Mesothelial cell of epicardium (in vitro differentiated cells): Measurements from ENCODE around the gene STPG4. TPM values are rescaled to one million over a fixed set of nuclear protein-coding genes. Genes with fewer than 3 reads are reported as not detected.

Source experiments
- DNase-seq, 2 experiments: peaks; one replicate each; pipeline ENCODE4 v3.0.0; 2021; ENCODE audit warnings: low spot score in 2 of 2; ENCODE audit not compliant: unreplicated experiment in 2 of 2
- H3K27ac Mint-ChIP-seq: 2 replicates; pipeline ENCODE4 v1.8.0; 2021; ENCODE audit warnings: mixed read lengths
- H3K27me3 Mint-ChIP-seq: 2 replicates; pipeline ENCODE4 v1.8.0; 2021; ENCODE audit warnings: low read depth, mixed read lengths
- H3K36me3 Mint-ChIP-seq: 2 replicates; pipeline ENCODE4 v1.8.0; 2021; ENCODE audit warnings: mixed read lengths
- H3K4me1 Mint-ChIP-seq: 2 replicates; pipeline ENCODE4 v1.8.0; 2021; ENCODE audit warnings: mixed read lengths
- H3K4me3 Mint-ChIP-seq: 2 replicates; pipeline ENCODE4 v1.8.0; 2021; ENCODE audit warnings: mild to moderate bottlenecking, moderate library complexity, mixed read lengths
- H3K9me3 Mint-ChIP-seq: 2 replicates; pipeline ENCODE4 v1.8.0; 2021; ENCODE audit warnings: mixed read lengths
- total RNA-seq: library from RNA; stranded (reverse); gene quantifications from 3 replicates; pipeline ENCODE4 v1.2.1, GENCODE V29; 2021
- TF ChIP-seq, protein P1 (sequence below): fragments of 200-600 bp; sonication (generic); IDR thresholded peaks from one replicate; pipeline ENCODE4 v1.5.0; 2021; ENCODE audit warnings: antibody characterized with exemption; ENCODE audit not compliant: unreplicated experiment

STPG4 gene
- total RNA-seq, 1 donor from 2014 or later = not detected

DNA sequence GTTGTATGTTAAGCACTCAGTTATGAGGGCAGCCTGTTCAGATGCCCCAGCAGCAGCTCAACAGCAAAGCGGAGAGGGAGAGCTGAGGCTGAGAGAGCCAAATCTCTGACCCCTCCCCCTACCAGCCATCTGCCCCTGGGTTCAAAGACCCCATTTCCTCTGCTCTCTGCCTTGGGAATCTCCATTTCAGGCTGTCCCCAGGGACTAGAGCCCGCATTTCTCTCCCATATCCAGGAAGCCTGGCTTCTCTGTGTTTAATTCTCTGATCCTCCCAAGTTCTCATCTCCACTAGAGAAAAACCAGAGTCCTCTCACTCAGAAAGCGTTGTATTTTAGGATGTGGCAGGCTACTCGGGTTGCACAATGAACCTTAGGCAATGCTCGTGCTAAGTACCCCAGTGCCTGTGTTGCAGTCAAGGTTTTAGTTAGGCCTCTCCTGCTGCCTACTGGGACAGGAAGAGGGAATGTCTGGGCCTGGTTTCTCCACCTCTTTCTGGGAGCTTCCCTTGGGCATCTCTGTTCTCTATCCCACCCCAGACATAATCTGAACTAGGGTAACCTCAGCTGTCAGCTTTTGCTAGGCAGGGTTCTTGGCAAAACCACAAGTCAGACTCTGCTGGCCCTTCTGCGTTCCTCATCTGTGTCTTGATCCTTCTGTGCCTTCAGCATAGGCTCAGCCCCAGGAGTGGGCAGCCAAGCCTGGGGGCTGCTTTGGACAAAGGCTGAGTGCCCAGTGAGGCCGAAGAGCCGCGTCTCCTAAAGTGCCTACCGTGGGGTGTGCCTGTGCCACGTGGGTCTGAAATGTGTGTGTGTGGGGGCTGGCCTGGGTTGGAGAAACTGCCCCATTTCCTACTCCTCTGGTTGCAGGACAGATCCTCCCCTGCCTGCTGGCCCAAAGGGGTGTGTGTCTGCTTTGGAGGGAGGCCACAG is 96.8 kb downstream of the STPG4 start:
- TF ChIP-seq, protein P1, sequence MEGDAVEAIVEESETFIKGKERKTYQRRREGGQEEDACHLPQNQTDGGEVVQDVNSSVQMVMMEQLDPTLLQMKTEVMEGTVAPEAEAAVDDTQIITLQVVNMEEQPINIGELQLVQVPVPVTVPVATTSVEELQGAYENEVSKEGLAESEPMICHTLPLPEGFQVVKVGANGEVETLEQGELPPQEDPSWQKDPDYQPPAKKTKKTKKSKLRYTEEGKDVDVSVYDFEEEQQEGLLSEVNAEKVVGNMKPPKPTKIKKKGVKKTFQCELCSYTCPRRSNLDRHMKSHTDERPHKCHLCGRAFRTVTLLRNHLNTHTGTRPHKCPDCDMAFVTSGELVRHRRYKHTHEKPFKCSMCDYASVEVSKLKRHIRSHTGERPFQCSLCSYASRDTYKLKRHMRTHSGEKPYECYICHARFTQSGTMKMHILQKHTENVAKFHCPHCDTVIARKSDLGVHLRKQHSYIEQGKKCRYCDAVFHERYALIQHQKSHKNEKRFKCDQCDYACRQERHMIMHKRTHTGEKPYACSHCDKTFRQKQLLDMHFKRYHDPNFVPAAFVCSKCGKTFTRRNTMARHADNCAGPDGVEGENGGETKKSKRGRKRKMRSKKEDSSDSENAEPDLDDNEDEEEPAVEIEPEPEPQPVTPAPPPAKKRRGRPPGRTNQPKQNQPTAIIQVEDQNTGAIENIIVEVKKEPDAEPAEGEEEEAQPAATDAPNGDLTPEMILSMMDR = no peak
- Mint-ChIP-seq H3K27ac (peak overlapping the region; percentile 52), H3K27me3 (no peaks in the 10 kb centered on the region), H3K9me3 (no peaks in the 10 kb centered on the region), H3K4me3 (no peak overlapping the region), H3K4me1 (peaks cover 43% of the 10 kb centered on the region), H3K36me3 (peaks cover 6% of the 10 kb centered on the region)
- no peak for DNase-seq

DNA sequence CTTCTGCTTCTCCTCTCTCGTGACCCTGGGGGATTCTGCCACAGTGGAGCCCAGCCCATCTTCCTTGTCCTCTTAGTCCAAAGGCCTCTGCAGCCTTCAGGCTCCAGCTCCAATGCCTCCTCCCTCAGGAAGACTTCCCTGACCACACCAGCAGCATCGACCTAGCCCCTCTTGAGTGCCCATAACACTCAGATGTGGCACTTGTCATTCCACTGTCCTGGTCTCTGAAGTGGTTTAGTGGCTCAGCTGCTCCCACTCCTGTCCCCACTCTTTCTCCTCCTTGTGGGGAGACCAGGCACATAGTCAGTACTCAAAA is 97.5 kb downstream of the STPG4 start:
- no peaks in the 10 kb centered on the region for H3K27me3 Mint-ChIP-seq
- no peak for DNase-seq
- TF ChIP-seq, protein P1 = no peak
- H3K9me3 Mint-ChIP-seq = no peaks in the 10 kb centered on the region
- H3K4me3 Mint-ChIP-seq = no peak overlapping the region
- H3K4me1 Mint-ChIP-seq = peaks cover 37% of the 10 kb centered on the region
- peaks cover 6% of the 10 kb centered on the region for H3K36me3 Mint-ChIP-seq
- H3K27ac Mint-ChIP-seq = peak overlapping the region; percentile 52

DNA sequence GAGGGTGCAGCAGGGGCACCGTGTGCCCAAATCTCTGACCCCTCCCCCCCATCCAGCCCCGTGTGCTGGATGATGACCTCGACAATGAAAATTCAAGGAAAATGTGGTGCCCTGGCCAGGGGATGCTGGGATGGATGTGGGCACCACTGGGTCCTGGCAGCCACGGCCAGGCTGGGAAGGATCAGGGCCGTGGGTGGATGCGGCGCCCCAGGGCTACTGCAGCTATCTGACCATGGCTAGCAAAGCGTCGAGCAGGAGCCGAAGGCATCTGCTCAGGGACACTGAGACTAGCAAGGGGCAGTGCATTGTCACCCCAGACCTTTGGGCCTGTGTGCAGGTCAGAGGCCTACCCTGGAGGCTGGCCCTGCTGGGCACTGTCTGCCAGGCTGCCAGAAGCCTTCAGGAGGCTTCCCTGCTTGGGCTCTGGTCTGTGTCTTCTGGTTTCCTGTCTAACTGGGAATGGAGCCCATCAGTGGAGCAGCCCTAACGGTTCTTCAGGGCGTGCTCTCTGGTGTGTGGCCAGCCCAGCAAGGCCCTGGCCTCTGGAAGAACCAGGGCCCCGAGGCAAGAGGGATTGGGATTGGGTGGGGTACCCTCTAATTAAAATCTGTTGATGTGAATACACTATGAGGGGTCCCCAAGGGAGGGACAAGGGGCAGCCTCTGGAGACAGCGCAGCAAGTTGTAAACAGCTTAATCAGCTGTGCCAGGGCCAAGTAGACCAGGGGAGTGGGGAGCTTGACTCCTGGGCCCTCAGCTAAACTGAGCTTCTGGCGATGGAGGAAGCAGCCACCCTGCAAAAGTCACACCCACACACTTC is 98.0 kb downstream of the STPG4 start:
- H3K27me3 Mint-ChIP-seq = no peaks in the 10 kb centered on the region
- no peak overlapping the region for H3K4me3 Mint-ChIP-seq
- H3K9me3 Mint-ChIP-seq = no peaks in the 10 kb centered on the region
- TF ChIP-seq, protein P1 = no peak
- H3K4me1 Mint-ChIP-seq = peaks cover 31% of the 10 kb centered on the region
- peak overlapping the region; percentile 88 for H3K27ac Mint-ChIP-seq
- no peak for DNase-seq
- H3K36me3 Mint-ChIP-seq = peaks cover 11% of the 10 kb centered on the region

DNA sequence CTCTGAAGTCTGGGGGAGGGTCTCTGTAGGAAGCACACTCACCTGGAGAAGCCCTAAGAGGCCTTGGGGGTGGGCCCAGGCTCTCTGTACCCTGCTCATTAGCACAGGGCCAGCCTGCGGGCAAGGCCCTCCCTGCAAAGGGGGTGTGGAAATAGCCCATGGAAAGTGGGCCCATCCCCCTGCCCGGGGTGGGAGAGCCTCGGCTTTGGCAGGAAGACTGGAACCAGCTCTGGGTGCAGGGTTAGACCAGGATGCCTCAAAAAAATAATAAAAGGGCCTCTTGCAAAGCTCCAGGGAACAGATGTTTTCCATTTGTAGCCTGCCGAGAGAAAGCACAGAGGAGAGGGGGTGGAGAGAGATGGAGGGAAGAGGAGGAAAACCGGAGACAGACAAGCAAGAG is 98.7 kb downstream of the STPG4 start:
- no peaks in the 10 kb centered on the region for H3K27me3 Mint-ChIP-seq
- DNase-seq = no peak
- H3K27ac Mint-ChIP-seq = peak overlapping the region; percentile 88
- H3K4me3 Mint-ChIP-seq = no peak overlapping the region
- H3K36me3 Mint-ChIP-seq = peaks cover 11% of the 10 kb centered on the region
- TF ChIP-seq, protein P1 = no peak
- peaks cover 27% of the 10 kb centered on the region for H3K4me1 Mint-ChIP-seq
- H3K9me3 Mint-ChIP-seq = no peaks in the 10 kb centered on the region

DNA sequence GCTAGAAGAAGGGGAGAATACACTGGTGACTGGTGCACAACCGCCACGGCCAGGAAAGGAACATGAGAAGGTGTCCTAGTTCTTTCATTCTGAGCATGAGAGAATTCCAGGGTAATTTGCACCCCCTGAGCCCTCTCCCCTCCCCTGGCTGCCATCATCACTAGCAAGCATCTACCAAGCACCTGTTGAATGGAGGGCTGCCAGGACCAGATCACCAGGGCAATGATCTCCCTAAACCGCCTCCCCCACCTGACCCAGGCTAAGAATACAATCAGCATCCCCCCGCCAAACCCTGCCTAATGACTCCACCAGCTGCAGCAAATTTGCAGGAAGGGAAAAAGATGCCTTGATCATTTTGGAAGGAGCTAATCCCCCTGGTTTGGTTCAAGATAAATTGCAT is 100.2 kb downstream of the STPG4 start:
- H3K27me3 Mint-ChIP-seq = no peaks in the 10 kb centered on the region
- peaks cover 11% of the 10 kb centered on the region for H3K36me3 Mint-ChIP-seq
- H3K27ac Mint-ChIP-seq = no peak overlapping the region
- peaks cover 27% of the 10 kb centered on the region for H3K4me1 Mint-ChIP-seq
- no peak for DNase-seq
- no peak overlapping the region for H3K4me3 Mint-ChIP-seq
- H3K9me3 Mint-ChIP-seq = no peaks in the 10 kb centered on the region
- TF ChIP-seq, protein P1 = no peak
